ENCODE measurements around the gene PCDHB8.
"Not testable (repeated sequence)": the region's sequence is repeated elsewhere in the genome, so short reads cannot be mapped to it uniquely, and the experiment has no call there.

The PCDHB8 gene

DNA sequence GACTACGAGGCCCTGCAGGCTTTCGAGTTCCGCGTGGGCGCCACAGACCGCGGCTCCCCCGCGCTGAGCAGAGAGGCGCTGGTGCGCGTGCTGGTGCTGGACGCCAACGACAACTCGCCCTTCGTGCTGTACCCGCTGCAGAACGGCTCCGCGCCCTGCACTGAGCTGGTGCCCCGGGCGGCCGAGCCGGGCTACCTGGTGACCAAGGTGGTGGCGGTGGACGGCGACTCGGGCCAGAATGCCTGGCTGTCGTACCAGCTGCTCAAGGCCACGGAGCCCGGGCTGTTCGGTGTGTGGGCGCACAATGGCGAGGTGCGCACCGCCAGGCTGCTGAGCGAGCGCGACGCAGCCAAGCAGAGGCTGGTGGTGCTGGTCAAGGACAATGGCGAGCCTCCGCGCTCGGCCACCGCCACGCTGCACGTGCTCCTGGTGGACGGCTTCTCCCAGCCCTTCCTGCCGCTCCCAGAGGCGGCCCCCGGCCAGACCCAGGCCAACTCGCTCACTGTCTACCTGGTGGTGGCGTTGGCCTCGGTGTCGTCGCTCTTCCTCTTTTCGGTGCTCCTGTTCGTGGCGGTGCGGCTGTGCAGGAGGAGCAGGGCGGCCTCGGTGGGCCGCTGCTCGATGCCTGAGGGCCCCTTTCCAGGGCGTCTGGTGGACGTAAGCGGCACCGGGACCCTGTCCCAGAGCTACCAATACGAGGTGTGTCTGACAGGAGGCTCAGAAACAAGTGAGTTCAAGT is 6.7 kb downstream of the PCDHB8 start:
- DNase-seq (ENCODE audit: low read depth, low spot score), result not testable (repeated sequence)

DNA sequence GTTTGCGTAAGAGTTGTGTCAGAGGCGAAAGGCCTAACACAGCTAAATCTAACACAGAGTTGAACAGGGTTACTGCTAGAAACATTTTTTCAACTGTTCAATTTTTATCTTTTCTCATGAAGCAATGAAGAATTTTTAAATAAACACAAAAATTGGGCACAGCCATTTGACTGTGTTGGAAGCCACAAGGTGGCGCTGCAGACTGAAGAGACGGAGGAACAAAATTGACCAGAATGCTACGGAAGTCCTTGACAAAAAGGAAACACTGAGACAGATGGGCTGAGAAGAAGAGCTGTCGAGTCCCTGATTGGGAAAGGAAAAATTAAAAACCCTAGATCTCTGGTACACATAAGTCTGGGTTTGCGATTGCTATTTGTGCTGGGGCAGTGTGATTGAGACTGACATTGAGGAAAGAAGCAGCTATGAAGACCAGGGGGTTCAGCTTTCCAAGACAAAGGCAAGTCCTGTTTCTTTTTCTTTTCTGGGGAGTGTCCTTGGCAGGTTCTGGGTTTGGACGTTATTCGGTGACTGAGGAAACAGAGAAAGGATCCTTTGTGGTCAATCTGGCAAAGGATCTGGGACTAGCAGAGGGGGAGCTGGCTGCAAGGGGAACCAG is 9.4 kb downstream of the PCDHB8 start, which contains the start of gene PCDHB9:
PCDHB9 (plus strand) TSS at position 265 of the 616 bp plus-strand sequence; CDS start at position 423, 158 bp downstream.
- no peak for DNase-seq (ENCODE audit: low read depth, low spot score)

DNA sequence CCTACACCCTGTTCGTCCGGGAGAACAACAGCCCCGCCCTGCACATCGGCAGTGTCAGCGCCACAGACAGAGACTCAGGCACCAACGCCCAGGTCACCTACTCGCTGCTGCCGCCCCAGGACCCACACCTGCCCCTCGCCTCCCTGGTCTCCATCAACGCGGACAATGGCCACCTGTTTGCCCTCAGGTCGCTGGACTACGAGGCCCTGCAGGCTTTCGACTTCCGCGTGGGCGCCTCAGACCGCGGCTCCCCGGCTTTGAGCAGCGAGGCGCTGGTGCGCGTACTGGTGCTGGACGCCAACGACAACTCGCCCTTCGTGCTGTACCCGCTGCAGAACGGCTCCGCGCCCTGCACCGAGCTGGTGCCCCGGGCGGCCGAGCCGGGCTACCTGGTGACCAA is 11.1 kb downstream of the PCDHB8 start:
- DNase-seq (ENCODE audit: low read depth, low spot score), result not testable (repeated sequence)

DNA sequence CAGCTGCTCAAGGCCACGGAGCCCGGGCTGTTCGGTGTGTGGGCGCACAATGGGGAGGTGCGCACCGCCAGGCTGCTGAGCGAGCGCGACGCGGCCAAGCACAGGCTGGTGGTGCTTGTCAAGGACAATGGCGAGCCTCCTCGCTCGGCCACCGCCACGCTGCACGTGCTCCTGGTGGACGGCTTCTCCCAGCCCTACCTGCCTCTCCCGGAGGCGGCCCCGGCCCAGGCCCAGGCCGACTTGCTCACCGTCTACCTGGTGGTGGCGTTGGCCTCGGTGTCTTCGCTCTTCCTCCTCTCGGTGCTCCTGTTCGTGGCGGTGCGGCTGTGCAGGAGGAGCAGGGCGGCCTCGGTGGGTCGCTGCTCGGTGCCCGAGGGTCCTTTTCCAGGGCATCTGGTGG is 11.5 kb downstream of the PCDHB8 start:
- DNase-seq (ENCODE audit: low read depth, low spot score), result not testable (repeated sequence)

DNA sequence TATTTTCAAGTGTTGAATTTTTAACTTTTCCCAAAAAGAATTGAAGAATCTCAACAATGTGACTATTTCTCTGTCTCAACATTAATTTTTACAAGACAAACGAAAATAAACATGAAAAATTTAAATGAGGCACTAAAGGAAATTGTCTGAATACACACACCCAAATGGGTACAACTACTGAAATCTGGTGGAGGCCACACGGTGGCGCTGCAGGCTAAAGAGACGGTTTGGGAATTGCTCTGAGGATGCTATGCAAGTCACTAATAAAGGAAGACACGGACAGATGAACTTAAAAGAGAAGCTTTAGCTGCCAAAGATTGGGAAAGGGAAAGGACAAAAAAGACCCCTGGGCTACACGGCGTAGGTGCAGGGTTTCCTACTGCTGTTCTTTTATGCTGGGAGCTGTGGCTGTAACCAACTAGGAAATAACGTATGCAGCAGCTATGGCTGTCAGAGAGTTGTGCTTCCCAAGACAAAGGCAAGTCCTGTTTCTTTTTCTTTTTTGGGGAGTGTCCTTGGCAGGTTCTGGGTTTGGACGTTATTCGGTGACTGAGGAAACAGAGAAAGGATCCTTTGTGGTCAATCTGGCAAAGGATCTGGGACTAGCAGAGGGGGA is 14.6 kb downstream of the PCDHB8 start, which contains the start of gene PCDHB10:
PCDHB10 (plus strand) TSS at position 244 of the 616 bp plus-strand sequence; CDS start at position 444, 200 bp downstream.
- no peak for DNase-seq (ENCODE audit: low read depth, low spot score)

DNA sequence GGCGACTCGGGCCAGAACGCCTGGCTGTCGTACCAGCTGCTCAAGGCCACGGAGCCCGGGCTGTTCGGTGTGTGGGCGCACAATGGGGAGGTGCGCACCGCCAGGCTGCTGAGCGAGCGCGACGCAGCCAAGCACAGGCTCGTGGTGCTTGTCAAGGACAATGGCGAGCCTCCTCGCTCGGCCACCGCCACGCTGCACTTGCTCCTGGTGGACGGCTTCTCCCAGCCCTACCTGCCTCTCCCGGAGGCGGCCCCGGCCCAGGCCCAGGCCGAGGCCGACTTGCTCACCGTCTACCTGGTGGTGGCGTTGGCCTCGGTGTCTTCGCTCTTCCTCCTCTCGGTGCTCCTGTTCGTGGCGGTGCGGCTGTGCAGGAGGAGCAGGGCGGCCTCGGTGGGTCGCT is 16.7 kb downstream of the PCDHB8 start:
- DNase-seq (ENCODE audit: low read depth, low spot score), result not testable (repeated sequence)

DNA sequence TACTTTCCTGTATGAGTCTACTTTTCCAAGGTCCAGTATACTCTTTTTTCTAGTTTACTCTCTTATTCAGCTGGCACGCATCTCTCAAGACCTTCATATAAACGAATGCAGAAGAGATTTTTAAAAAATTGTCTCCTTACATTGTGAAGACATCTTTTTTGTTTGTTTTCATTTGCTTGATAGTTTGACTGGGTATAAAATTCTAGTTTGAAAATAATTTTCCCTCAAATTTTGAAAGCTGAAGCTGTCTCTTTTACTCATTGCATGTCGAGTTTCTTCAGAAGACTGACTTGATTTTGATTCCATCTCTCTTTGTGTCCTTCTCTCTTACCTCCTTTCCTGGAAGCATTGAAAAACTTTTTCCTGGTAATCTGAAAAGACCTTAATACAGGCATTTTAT is 18.8 kb downstream of the PCDHB8 start:
- no peak for DNase-seq (ENCODE audit: low read depth, low spot score)

DNA sequence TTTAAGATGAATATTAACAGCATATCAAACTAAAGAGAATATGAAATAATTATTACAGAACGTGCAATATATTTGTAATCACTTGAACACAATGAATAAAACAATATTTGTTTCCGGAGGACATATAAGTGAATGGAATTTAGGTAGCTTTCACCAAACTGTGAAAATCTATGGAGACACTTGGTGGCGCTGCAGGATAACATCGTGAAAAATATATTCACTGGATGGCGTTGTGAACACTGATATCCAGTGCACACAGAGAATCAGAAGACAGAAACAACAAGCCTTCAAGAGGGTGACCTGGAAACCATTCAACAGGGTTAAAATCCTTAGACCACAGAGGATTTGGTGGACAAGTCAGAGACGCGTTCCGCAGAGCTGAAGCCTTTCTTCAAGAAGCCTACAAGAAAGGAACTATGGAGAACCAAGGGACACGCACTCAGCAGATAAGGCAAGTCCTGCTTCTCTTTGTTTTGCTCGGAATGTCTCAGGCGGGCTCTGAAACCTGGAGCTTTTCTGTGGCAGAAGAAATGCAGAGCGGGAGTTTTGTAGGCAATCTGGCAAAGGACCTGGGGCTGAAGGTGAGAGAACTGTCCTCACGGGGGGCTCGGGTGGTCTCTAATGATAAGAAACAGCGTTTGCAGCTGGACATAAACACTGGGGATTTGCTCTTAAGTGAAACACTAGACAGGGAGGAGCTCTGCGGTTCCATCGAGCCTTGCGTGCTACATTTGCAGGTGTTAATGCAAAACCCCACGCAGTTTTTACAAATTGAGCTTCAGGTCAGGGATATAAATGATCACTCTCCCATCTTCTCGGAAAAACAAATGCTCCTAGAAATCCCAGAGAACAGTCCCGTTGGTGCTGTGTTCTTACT is 22.0 kb downstream of the PCDHB8 start, which contains the start of gene PCDHB11:
PCDHB11 (plus strand) TSS at position 269 of the 877 bp plus-strand sequence; CDS start at position 417, 148 bp downstream.
- no peak for DNase-seq (ENCODE audit: low read depth, low spot score)

DNA sequence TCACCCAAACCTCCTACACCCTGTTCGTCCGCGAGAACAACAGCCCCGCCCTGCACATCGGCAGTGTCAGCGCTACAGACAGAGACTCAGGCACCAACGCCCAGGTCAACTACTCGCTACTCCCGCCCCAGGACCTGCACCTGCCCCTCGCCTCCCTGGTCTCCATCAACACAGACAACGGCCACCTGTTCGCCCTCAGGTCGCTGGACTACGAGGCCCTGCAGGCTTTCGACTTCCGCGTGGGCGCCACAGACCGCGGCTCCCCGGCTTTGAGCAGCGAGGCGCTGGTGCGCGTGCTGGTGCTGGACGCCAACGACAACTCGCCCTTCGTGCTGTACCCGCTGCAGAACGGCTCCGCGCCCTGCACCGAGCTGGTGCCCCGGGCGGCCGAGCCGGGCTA is 23.5 kb downstream of the PCDHB8 start:
- not testable (repeated sequence) for DNase-seq (ENCODE audit: low read depth, low spot score)

DNA sequence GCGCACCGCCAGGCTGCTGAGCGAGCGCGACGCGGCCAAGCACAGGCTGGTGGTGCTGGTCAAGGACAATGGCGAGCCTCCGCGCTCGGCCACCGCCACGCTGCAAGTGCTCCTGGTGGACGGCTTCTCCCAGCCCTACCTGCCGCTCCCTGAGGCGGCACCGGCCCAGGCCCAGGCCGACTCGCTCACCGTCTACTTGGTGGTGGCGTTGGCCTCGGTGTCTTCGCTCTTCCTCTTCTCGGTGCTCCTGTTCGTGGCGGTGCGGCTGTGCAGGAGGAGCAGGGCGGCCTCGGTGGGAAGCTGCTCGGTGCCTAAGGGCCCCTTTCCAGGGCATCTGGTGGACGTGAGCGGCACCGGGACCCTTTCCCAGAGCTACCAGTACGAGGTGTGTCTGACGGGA is 24.1 kb downstream of the PCDHB8 start:
- DNase-seq (ENCODE audit: low read depth, low spot score), result not testable (repeated sequence)

DNA sequence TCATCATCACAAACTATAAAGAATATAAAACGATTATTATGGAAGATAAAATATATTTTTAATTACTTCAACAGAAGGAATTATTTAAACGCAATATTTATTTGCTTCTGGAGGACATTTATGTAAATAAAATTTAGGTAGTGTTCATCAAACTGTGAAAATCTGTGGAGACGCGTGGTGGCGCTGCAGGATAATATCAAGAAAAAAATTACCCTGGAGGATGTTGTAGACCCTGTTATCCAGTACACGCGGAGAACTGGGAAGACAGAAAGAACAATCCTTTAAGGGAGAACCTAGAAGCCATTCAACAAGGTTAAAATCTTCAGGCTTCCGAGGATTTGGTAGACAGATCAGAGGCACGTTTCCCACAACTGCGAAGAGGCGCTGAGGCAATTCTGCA is 30.9 kb downstream of the PCDHB8 start, which contains the start of gene PCDHB12:
PCDHB12 (plus strand) TSS at position 242 of the 400 bp plus-strand sequence. CDS start 189 bp downstream, outside the sequence.
- no peak for DNase-seq (ENCODE audit: low read depth, low spot score)

DNA sequence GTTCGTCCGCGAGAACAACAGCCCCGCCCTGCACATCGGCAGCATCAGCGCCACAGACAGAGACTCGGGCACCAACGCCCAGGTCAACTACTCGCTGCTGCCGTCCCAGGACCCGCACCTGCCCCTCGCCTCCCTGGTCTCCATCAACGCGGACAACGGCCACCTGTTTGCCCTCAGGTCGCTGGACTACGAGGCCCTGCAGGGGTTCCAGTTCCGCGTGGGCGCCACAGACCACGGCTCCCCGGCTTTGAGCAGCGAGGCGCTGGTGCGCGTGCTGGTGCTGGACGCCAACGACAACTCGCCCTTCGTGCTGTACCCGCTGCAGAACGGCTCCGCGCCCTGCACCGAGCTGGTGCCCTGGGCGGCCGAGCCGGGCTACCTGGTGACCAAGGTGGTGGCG is 32.7 kb downstream of the PCDHB8 start:
- not testable (repeated sequence) for DNase-seq (ENCODE audit: low read depth, low spot score)

DNA sequence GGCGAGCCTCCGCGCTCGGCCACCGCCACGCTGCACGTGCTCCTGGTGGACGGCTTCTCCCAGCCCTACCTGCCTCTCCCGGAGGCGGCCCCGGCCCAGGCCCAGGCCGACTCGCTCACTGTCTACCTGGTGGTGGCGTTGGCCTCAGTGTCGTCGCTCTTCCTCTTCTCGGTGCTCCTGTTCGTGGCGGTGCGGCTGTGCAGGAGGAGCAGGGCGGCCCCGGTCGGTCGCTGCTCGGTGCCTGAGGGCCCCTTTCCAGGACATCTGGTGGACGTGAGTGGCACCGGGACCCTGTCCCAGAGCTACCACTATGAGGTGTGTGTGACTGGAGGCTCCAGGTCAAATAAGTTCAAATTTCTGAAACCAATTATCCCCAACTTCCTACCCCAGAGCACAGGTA is 33.3 kb downstream of the PCDHB8 start:
- not testable (repeated sequence) for DNase-seq (ENCODE audit: low read depth, low spot score)

DNA sequence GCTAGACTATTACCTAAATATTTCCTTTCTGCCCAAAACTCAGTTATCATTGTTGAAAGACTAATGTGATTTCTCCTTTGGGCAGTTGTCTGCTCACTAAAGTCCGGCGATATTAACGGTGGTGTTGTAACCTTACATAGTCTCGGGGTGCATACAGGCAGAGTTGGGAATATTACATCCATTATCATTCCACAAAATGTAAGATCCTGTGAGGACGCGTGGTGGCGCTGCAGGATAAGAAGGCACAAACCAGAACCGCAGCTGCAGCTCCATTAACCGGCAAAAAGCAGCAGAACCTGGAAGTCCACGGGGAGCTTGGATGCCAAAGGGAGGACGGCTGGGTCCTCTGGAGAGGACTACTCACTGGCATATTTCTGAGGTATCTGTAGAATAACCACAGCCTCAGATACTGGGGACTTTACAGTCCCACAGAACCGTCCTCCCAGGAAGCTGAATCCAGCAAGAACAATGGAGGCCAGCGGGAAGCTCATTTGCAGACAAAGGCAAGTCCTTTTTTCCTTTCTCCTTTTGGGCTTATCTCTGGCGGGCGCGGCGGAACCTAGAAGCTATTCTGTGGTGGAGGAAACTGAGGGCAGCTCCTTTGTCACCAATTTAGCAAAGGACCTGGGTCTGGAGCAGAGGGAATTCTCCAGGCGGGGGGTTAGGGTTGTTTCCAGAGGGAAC is 36.2 kb downstream of the PCDHB8 start, which contains the start of gene PCDHB13:
PCDHB13 (plus strand) TSS at position 264 of the 684 bp plus-strand sequence; CDS start at position 469, 205 bp downstream.
- DNase-seq (ENCODE audit: low read depth, low spot score), result not testable (repeated sequence)

DNA sequence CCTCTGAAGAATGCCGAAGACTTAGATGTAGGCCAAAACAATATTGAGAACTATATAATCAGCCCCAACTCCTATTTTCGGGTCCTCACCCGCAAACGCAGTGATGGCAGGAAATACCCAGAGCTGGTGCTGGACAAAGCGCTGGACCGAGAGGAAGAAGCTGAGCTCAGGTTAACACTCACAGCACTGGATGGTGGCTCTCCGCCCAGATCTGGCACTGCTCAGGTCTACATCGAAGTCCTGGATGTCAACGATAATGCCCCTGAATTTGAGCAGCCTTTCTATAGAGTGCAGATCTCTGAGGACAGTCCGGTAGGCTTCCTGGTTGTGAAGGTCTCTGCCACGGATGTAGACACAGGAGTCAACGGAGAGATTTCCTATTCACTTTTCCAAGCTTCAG is 37.0 kb downstream of the PCDHB8 start:
- not testable (repeated sequence) for DNase-seq (ENCODE audit: low read depth, low spot score)

DNA sequence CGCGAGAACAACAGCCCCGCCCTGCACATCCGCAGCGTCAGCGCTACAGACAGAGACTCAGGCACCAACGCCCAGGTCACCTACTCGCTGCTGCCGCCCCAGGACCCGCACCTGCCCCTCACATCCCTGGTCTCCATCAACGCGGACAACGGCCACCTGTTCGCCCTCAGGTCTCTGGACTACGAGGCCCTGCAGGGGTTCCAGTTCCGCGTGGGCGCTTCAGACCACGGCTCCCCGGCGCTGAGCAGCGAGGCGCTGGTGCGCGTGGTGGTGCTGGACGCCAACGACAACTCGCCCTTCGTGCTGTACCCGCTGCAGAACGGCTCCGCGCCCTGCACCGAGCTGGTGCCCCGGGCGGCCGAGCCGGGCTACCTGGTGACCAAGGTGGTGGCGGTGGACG is 37.9 kb downstream of the PCDHB8 start:
- not testable (repeated sequence) for DNase-seq (ENCODE audit: low read depth, low spot score)

DNA sequence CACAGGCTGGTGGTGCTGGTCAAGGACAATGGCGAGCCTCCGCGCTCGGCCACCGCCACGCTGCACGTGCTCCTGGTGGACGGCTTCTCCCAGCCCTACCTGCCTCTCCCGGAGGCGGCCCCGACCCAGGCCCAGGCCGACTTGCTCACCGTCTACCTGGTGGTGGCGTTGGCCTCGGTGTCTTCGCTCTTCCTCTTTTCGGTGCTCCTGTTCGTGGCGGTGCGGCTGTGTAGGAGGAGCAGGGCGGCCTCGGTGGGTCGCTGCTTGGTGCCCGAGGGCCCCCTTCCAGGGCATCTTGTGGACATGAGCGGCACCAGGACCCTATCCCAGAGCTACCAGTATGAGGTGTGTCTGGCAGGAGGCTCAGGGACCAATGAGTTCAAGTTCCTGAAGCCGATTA is 38.4 kb downstream of the PCDHB8 start:
- not testable (repeated sequence) for DNase-seq (ENCODE audit: low read depth, low spot score)

DNA sequence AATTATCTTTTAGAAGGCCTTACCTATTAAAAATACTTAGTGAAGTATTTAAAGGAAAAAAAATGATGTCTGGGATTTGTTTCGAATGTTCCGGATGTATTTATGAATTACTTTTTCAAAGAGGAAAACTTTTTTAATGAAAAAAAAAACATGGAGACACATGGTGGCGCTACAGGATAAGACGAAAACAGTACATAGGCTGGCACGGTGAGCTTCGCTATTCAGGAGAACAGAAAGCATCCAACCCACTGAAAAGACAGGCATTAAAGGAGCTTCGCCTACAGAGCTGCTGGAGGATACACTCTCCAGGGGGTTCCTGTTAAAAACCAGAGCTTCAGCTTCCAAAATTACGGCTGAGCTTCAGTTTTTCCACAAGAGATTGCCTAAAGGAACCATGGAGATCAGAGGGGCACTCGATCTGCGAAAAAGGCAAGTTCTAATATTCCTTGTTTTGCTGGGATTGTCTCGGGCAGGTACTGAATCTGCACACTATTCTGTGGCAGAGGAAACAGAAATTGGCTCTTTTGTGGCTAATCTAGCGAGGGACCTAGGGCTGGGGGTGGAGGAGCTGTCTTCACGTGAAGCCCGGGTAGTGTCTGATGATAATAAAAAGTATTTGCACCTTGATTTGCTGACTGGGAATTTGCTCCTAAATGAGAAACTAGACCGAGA is 45.7 kb downstream of the PCDHB8 start, which contains the start of gene PCDHB14:
PCDHB14 (plus strand) TSS at position 232 of the 672 bp plus-strand sequence; CDS start at position 395, 163 bp downstream.
- DNase-seq (ENCODE audit: low read depth, low spot score), result no peak

DNA sequence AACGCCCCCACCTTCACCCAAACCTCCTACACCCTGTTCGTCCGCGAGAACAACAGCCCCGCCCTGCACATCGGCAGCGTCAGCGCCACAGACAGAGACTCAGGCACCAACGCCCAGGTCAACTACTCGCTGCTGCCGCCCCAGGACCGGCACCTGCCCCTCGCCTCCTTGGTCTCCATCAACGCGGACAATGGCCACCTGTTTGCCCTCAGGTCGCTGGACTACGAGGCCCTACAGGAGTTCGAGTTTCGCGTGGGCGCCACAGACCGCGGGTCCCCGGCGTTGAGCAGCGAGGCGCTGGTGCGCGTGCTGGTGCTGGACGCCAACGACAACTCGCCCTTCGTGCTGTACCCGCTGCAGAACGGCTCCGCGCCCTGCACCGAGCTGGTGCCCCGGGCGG is 47.3 kb downstream of the PCDHB8 start:
- not testable (repeated sequence) for DNase-seq (ENCODE audit: low read depth, low spot score)

DNA sequence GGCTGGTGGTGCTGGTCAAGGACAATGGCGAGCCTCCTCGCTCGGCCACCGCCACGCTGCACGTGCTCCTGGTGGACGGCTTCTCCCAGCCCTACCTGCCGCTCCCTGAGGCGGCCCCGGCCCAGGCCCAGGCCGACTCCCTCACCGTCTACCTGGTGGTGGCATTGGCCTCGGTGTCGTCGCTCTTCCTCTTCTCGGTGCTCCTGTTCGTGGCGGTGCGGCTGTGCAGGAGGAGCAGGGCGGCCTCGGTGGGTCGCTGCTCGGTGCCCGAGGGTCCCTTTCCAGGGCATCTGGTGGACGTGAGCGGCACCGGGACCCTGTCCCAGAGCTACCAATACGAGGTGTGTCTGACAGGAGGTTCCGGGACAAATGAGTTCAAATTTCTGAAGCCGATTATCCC is 47.8 kb downstream of the PCDHB8 start:
- not testable (repeated sequence) for DNase-seq (ENCODE audit: low read depth, low spot score)
